ENCODE measurements around the gene GALNS. TPM values are rescaled to one million over a fixed set of nuclear protein-coding genes. Genes with fewer than 3 reads are reported as not detected.
A peak's percentile ranks its signal among the peaks of the same experiment; 100 is the strongest.

The GALNS gene
- total and polyA plus RNA-seq, 2 of the 13 experiments (the other 11 are each of a cell fraction or from before 2014, with no cell fraction given): 9.2 to 9.8 TPM

GRCh38 chr16:88810912-88811768 lies 45.6 kb downstream of the GALNS start (continued):
- TF ChIP-seq SP4 (CRISPR knock-in tag; IDR thresholded peaks at IDR 0.05): no peak
- no peak; the same call in 1 of the 2 replicates for TF ChIP-seq CCDC6 (CRISPR knock-in tag; IDR thresholded peaks at IDR 0.05)
- TF ChIP-seq ZKSCAN8 (CRISPR knock-in tag; IDR thresholded peaks at IDR 0.05; ENCODE audit: borderline replicate concordance): no peak
- no peak for TF ChIP-seq SNRNP70 (IDR thresholded peaks at IDR 0.05; ENCODE audit: low read depth, low read length)
- TF ChIP-seq ZNF747 (CRISPR knock-in tag; IDR thresholded peaks at IDR 0.05; ENCODE audit: borderline replicate concordance): no peak
- peak; percentile 63 for TF ChIP-seq ZBTB20 (CRISPR knock-in tag; IDR thresholded peaks at IDR 0.05; ENCODE audit: borderline replicate concordance, low read depth)
- no peak for TF ChIP-seq ZNF512B (CRISPR knock-in tag; IDR thresholded peaks at IDR 0.05; ENCODE audit: borderline replicate concordance)
- peak; percentile 6; the same call in 1 of the 2 replicates for TF ChIP-seq ZNF503 (CRISPR knock-in tag; IDR thresholded peaks at IDR 0.05)
- no peak for TF ChIP-seq RAD51 (IDR thresholded peaks at IDR 0.05; ENCODE audit: borderline replicate concordance)
- TF ChIP-seq RARG (CRISPR knock-in tag; IDR thresholded peaks at IDR 0.05; ENCODE audit: low read depth): peak; percentile 84; the same call in 1 of the 2 replicates
- TF ChIP-seq FLYWCH1 (CRISPR knock-in tag; IDR thresholded peaks at IDR 0.05): no peak
- no peak for TF ChIP-seq ZNF20 (CRISPR knock-in tag; IDR thresholded peaks at IDR 0.05)
- TF ChIP-seq POGK (CRISPR knock-in tag; conservative IDR thresholded peaks at IDR 0.05): no peak
- TF ChIP-seq MXD3 (CRISPR knock-in tag; IDR thresholded peaks at IDR 0.05): peak; percentile 98; the same call in 1 of the 2 replicates
- no peak for TF ChIP-seq ZNF337 (CRISPR knock-in tag; IDR thresholded peaks at IDR 0.05; ENCODE audit: borderline replicate concordance, low read depth)
- TF ChIP-seq PAX8 (CRISPR knock-in tag; IDR thresholded peaks at IDR 0.05; ENCODE audit: borderline replicate concordance): no peak
- no peak for TF ChIP-seq NFE2L2 (IDR thresholded peaks at IDR 0.05; ENCODE audit: low read length)
- peak; percentile 11; the same call in 1 of the 2 replicates for TF ChIP-seq ESRRA (CRISPR knock-in tag; IDR thresholded peaks at IDR 0.05; ENCODE audit: low read depth)
- no peak for TF ChIP-seq SP1 (IDR thresholded peaks at IDR 0.05)
- TF ChIP-seq SP1 (CRISPR knock-in tag; IDR thresholded peaks at IDR 0.05): peak; percentile 67
- peak; percentile 73; the same call in 1 of the 2 replicates for TF ChIP-seq TSC22D2 (CRISPR knock-in tag; IDR thresholded peaks at IDR 0.05; ENCODE audit: borderline replicate concordance)
